Stomach smooth muscle (tissue), 2 donors: Measurements from ENCODE around the gene EXOC4.
"Not testable (repeated sequence)": the region's sequence is repeated elsewhere in the genome, so short reads cannot be mapped to it uniquely, and the experiment has no call there.

ENCODE experiments used
- H3K27ac ChIP-seq: one replicate; pipeline ENCODE4 v1.7.0; 2013; ENCODE audit warnings: mild to moderate bottlenecking, low read length, inconsistent platforms
- H3K27me3 ChIP-seq, 2 donors: one replicate each; pipeline ENCODE4 v1.7.0; 2013; ENCODE audit warnings: low read length in 2 of 2; ENCODE audit not compliant: insufficient read depth in 2 of 2, control insufficient read depth in 1 of 2
- H3K36me3 ChIP-seq, 2 donors: one replicate each; pipeline ENCODE4 v1.7.0; 2013; ENCODE audit warnings: low read length in 2 of 2; ENCODE audit not compliant: control insufficient read depth in 2 of 2, insufficient read depth in 2 of 2
- H3K4me1 ChIP-seq: one replicate; pipeline ENCODE4 v1.7.0; 2013; ENCODE audit warnings: low read length; ENCODE audit not compliant: control insufficient read depth, insufficient read depth
- H3K4me3 ChIP-seq, 2 donors: one replicate each; pipeline ENCODE4 v1.7.0; 2013; ENCODE audit warnings: low read length in 2 of 2
- H3K9ac ChIP-seq, 2 donors: one replicate each; pipeline ENCODE4 v1.7.0; 2013; ENCODE audit warnings: low read length in 2 of 2, mild to moderate bottlenecking in 1 of 2
- H3K9me3 ChIP-seq, 2 donors: one replicate each; pipeline ENCODE4 v1.7.0; 2013; ENCODE audit warnings: low read length in 2 of 2; ENCODE audit not compliant: control insufficient read depth in 2 of 2
- donor health status: healthy.
- donor health status: Pancreatic carcinoma.

Gene EXOC4

DNA sequence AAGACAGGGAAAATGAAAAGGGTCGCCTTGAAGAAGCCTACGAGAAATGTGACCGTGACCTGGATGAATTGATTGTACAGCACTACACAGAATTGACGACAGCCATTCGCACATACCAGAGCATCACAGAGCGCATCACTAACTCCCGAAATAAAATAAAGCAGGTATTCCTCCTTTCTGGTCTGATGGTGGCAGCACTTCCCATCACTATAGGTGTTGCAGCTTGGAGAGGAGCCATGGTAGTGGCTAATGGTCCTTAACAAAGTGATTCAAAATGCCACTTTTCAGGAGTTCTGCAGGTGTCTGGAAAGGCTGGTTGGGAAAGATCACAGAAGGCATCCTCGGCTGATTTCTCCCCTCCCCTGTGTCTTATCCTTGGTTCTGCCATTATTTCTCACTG is 22.1 kb downstream of the EXOC4 start:
- H3K27me3 ChIP-seq: no peaks in the 10 kb centered on the region
- H3K27ac ChIP-seq: no peak overlapping the region
- peaks cover 14 to 17% of the 10 kb centered on the region in 2 donors for H3K36me3 ChIP-seq
- no peak overlapping the region for H3K9ac ChIP-seq
- H3K4me1 ChIP-seq: no peaks in the 10 kb centered on the region
- H3K9me3 ChIP-seq: no peaks in the 10 kb centered on the region
- no peak overlapping the region for H3K4me3 ChIP-seq

DNA sequence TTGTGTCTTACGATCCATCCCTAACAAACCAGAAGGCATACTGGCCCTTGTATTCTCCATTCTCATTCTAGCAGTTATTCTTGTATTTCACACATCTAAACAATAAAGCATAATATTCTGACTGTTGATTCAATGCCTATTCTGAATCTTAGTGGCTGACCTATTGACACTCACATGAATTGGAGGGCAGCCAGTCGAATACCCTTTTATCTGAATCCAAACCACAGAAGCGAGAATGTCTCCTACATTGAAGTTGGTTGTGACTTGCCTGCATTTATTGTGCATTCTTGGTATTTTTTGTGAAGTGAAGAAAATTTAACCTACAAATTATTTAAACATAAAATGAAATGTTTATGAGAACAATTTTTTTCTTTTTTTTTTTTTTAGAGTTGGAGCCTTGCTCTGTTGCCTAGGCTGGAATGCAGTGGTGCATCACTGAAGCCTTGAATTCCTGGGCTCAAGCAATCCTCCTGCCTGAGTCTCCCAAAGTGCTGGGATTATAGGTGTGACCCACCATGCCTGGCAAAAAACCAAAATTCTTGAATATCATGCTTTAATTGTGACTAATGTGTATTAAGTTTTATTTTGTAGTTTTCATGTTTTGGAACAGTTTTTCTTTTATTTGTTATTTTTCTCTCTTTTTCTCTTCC is 22.7 kb downstream of the EXOC4 start:
- Histone ChIP-seq H3K27me3 (no peaks in the 10 kb centered on the region), H3K9me3 (no peaks in the 10 kb centered on the region), H3K4me3 (no peak overlapping the region), H3K27ac (no peak overlapping the region), H3K4me1 (no peaks in the 10 kb centered on the region), H3K36me3 (peaks cover 14 to 17% of the 10 kb centered on the region in 2 donors), H3K9ac (no peak overlapping the region)

DNA sequence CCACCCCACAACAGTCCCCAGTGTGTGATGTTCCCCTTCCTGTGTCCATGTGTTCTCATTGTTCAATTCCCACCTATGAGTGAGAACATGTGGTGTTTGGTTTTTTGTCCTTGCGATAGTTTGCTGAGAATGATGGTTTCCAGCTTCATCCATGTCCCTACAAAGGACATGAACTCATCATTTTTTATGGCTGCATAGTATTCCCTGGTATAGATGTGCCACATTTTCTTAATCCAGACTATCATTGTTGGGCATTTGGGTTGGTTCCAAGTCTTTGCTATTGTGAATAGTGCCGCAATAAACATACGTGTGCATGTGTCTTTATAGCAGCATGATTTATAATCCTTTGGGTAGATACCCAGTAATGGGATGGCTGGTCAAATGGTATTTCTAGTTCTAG is 26.1 kb downstream of the EXOC4 start:
- not testable (repeated sequence) for H3K4me3 ChIP-seq, H3K27ac ChIP-seq, H3K9ac ChIP-seq, H3K9me3 ChIP-seq, H3K27me3 ChIP-seq, H3K4me1 ChIP-seq
- peaks cover 14 to 17% of the 10 kb centered on the region in 2 donors for H3K36me3 ChIP-seq

DNA sequence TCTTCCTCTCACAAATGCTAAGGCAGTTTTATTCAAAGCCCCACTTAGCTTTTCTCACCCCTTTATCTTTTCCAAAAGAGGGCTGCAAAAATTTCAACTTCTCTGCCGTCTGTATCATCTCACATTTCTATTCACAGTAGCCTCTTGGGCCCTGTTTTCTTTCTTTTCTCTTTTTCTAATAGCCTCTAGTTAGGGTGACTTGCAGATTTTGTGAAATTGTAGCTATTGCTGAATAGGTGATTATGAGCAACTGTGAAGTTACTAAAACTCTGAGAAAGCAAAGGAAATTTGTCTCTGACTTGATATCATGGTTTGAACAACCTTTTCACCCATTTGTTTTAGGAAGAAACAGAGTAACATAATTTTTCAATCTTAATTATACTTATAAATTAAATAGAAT is 29.2 kb downstream of the EXOC4 start:
- no peaks in the 10 kb centered on the region for H3K4me1 ChIP-seq
- H3K9me3 ChIP-seq: no peaks in the 10 kb centered on the region
- no peak overlapping the region for H3K9ac ChIP-seq
- no peak overlapping the region for H3K27ac ChIP-seq
- H3K4me3 ChIP-seq: no peak overlapping the region
- H3K27me3 ChIP-seq: no peaks in the 10 kb centered on the region
- peaks cover 4% of the 10 kb centered on the region in 2 donors for H3K36me3 ChIP-seq

DNA sequence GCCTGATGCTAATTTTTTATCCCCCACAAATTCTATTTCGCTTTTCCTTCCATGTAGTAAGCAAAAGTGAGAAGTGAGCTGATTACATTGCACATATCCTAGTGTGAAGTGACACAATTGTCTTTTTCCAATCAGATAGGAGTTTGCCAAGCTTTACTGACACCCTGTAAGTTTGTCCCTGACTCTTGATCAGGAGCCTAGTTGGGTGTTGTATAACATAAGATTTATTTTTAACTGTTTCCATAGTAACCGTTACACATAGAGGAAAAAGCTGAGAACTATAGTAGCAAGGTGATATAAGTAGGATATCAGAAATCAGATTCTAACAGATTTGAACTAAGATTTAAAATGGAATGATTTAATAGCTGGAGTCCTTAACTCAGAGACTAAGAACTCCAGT is 31.2 kb downstream of the EXOC4 start:
- Histone ChIP-seq H3K36me3 (peaks cover 6 to 8% of the 10 kb centered on the region in 2 donors), H3K9me3 (no peaks in the 10 kb centered on the region), H3K27me3 (no peaks in the 10 kb centered on the region), H3K9ac (no peak overlapping the region), H3K27ac (no peak overlapping the region), H3K4me1 (no peaks in the 10 kb centered on the region), H3K4me3 (no peak overlapping the region)

DNA sequence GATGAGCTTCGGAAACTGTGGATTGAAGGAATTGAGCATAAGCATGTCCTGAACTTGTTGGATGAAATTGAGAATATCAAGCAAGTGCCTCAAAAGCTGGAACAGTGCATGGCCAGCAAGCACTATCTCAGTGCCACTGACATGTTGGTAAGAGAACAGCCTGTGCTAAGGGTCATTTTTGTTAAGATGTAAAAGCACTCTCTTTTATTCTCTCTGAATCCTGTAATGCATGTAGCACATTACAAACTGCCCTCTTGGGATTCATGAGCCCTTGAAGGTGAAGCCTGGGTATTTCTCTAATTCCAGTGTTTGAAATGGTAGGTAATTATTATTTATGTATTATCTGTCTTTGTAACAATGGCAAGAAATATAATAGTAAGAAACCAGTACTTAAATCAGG is 36.1 kb downstream of the EXOC4 start:
- H3K4me1 ChIP-seq: no peaks in the 10 kb centered on the region
- no peaks in the 10 kb centered on the region for H3K9me3 ChIP-seq

DNA sequence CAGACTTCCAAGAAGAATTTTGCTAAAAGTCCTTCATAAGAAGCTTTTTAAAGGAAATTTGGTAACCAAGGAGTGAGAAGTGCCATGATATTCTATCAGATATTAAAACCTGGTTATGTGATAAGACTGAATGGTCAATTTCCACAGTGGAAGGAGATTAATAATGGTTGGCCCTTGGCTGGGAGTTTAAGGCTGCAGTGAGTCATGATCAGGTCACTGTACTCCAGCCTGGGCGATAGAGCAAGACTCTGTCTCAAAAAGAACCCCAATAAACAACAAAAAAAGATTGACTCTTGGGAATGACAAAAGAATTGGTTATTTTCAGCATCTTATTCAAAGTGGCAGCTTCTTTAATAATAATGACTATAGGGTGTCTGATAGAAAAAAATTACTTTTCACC is 37.2 kb downstream of the EXOC4 start:
- no peak overlapping the region for H3K4me3 ChIP-seq
- peaks cover 10 to 14% of the 10 kb centered on the region in 2 donors for H3K36me3 ChIP-seq
- no peaks in the 10 kb centered on the region for H3K4me1 ChIP-seq
- H3K9ac ChIP-seq: no peak overlapping the region
- no peaks in the 10 kb centered on the region for H3K27me3 ChIP-seq
- no peaks in the 10 kb centered on the region for H3K9me3 ChIP-seq
- no peak overlapping the region for H3K27ac ChIP-seq

More for the DNA sequence above, 36.1 kb downstream of the EXOC4 start:
- no peak overlapping the region for H3K4me3 ChIP-seq
- no peak overlapping the region for H3K9ac ChIP-seq
- H3K27me3 ChIP-seq: no peaks in the 10 kb centered on the region
- no peak overlapping the region for H3K27ac ChIP-seq
- peaks cover 10 to 14% of the 10 kb centered on the region in 2 donors for H3K36me3 ChIP-seq

DNA sequence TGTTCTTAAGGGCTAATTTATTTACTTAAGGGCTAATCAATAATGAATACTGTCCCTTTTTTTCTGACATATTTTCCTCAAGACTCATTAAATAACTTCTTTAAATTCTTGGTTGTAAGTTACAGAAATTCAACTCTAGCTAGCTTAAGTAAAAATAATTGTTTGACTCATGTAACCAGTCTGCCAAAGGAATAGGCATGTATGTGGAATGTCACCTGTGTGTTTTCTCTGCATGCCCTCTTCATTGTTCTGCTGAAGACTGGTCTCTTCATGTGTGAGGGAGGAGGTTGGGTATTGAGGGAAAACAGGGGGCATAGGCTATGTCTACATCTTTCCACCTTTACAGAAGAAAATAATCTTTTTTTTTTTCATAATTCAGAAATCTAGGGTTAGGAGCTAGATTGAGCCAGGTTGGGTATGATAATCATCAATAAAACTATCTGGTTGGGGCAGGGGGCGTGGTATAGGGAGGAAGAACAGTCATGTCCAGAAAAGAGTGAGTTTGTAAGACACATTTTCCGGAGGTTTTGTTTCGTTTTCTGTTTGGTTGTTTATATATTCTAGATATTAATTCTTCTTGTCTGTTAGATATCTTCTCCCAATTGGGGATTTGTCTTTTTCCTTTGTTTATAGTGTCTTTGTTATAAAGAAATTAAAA is 37.9 kb downstream of the EXOC4 start:
- Histone ChIP-seq H3K36me3 (peaks cover 10 to 14% of the 10 kb centered on the region in 2 donors), H3K27me3 (no peaks in the 10 kb centered on the region), H3K27ac (no peak overlapping the region), H3K9ac (no peak overlapping the region), H3K4me3 (no peak overlapping the region), H3K4me1 (no peaks in the 10 kb centered on the region), H3K9me3 (no peaks in the 10 kb centered on the region)

DNA sequence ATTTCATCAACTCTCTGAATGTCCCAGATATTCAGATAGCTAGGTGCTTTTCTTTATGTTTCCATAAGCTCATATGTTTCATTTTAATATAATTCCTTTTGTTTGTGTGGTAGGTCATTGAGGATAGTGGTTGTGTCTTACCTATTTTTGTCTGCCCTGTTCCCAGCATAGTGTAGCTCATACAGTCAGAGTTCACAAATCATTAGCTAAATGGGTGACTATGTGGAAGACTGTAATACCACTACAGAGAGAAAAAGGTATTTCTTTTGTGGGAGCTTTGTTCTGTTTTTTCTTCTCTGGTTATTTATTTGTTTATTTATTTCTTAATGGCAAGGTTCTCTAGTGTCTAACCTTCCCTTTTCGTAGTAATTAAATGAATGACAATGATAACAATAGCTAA is 39.8 kb downstream of the EXOC4 start:
- no peak overlapping the region for H3K27ac ChIP-seq
- H3K4me1 ChIP-seq: no peaks in the 10 kb centered on the region
- no peak overlapping the region for H3K9ac ChIP-seq
- H3K27me3 ChIP-seq: no peaks in the 10 kb centered on the region
- no peak overlapping the region for H3K4me3 ChIP-seq
- peaks cover 10 to 14% of the 10 kb centered on the region in 2 donors for H3K36me3 ChIP-seq
- no peaks in the 10 kb centered on the region for H3K9me3 ChIP-seq

DNA sequence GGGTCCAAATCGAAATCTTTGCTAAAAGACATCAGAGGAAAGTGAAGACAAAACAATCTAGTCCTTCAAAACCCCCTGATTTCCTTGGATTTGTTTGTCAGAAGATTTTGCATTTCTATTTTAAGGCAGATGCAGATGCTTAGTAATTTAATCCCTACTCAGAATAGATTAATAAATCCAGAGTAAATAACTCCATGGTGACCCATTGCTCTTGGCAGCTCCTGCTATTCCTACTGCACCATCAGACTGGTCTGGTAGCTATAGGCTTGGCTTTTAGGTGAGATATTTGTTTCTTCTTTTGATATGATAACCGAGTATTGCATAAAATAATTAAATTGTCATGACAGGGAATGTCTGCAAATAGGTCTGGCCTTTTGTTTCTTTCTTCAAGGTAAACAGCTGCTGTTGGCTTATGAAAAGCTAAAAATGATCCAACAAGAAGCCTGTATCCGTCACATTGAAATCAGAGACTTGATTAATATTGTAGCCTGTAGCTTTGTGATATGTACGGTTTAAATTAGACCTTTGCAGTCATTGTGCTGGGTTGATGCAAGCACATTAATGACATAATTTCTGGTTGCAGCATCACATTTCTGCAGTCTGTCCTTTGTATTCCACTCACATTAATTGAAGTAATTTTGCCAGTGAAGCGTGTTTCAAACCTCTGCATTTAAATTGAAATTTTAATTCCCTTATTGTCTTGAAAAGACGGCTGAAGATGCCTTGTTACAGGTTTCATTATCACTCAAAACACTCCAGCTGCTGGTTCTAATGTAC is 40.7 kb downstream of the EXOC4 start:
- Histone ChIP-seq H3K27ac (no peak overlapping the region), H3K9ac (no peak overlapping the region)

More for the DNA sequence above, 40.7 kb downstream of the EXOC4 start:
- Histone ChIP-seq H3K9me3 (no peaks in the 10 kb centered on the region), H3K4me1 (no peaks in the 10 kb centered on the region), H3K27me3 (no peaks in the 10 kb centered on the region), H3K4me3 (no peak overlapping the region), H3K36me3 (peaks cover 10 to 14% of the 10 kb centered on the region in 2 donors)
